AG04450 (cell line): ENCODE measurements around the gene BEAN1. TPM values are rescaled to one million over a fixed set of nuclear protein-coding genes. Genes with fewer than 3 reads are reported as not detected.

ENCODE experiments used
- CTCF ChIA-PET: fragments of 300-600, 350-600 bp; formaldehyde crosslinking; extraction: SDS; loops from one replicate; lab custom pipeline; 2022; ENCODE audit warnings: antibody characterized with exemption, inconsistent platforms; lab: Charles Lee
- POLR2A ChIA-PET: fragments of 350-600 bp; formaldehyde crosslinking; extraction: SDS; loops from one replicate; lab custom pipeline; 2021; ENCODE audit warnings: antibody characterized with exemption, inconsistent platforms; lab: Yijun Ruan, JAX
- DNase-seq: peaks from one replicate; pipeline ENCODE4 v3.0.0-alpha.2; 2011; ENCODE audit warnings: low read depth, low spot score
- H3K27ac ChIP-seq: one replicate; pipeline ENCODE4 v1.5.1; 2012; ENCODE audit warnings: low read depth, low read length, control low read depth
- H3K27me3 ChIP-seq: one replicate; pipeline ENCODE4 v1.6.0; 2012; ENCODE audit warnings: low read length; ENCODE audit not compliant: control insufficient read depth, insufficient read depth
- H3K4me3 ChIP-seq: 2 replicates; pipeline ENCODE4 v1.5.1; 2011; ENCODE audit warnings: mild to moderate bottlenecking, low read depth, low read length, control low read depth
- H3K9me3 ChIP-seq: 2 replicates; pipeline ENCODE4 v1.5.1; 2012; ENCODE audit warnings: low read length; ENCODE audit not compliant: control insufficient read depth, insufficient read depth
- polyA plus RNA-seq: library from polyadenylated mRNA; depleted of rRNA; stranded (reverse); fragments of >200 nt; gene quantifications from 2 replicates; pipeline ENCODE4 v1.2.3, GENCODE V29; 2011
- TF ChIP-seq, protein P1 (sequence below): IDR thresholded peaks from 2 replicates; pipeline ENCODE4 v1.5.1; 2011; ENCODE audit warnings: low read depth, low read length, control low read depth, inconsistent platforms

Gene BEAN1
- polyA plus RNA-seq, 1 experiment: not detected

DNA sequence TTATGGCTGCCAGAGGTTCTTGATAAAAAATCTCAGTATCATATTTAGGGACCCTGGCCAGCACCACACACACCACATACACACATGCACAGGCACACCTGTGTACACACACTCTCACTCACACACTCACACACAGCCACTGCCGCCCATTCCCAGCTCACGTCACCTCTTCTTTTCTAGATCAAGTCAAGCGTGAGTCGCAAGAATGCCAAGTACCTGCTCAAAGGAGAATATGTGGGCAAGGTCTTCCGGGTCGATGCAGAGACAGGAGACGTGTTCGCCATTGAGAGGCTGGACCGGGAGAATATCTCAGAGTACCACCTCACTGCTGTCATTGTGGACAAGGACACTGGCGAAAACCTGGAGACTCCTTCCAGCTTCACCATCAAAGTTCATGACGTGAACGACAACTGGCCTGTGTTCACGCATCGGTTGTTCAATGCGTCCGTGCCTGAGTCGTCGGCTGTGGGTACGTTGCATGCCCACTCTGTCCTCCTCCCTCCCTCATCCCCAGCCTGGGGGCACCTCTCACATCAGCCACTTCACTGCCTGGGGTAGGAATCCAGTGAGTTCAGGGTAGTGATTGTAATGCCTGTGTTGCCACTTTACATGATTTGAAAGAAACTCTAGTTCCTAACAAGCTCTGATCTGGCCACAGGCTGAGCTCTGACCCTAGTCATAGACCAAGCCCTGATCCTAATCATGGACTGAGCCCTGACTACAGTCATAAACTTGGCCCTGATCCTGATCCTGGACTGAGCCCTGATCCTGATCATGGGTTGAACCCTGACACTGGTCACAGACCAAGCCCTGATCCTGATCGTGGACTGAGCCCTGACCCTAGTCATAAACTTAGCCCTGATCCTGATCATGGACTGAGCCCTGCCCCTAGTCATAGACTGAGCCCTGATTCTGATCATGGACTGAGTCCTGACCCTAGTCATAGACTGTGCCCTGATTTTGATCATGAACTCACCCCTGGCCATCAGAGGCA is 40.2 kb upstream of the BEAN1 start:
- Histone ChIP-seq H3K27me3 (peaks cover 21% of the 10 kb centered on the region), H3K4me3 (no peak overlapping the region), H3K27ac (no peak overlapping the region), H3K9me3 (no peaks in the 10 kb centered on the region)
- ChIA-PET POLR2A (no interaction called here), CTCF (interaction anchor here (0.9 to 2.2 kb wide), 2 partner anchors 18 to 20 kb away, joined by 3 to 7 read pairs; no protein-coding TSS in a partner anchor)
- TF ChIP-seq, protein P1, sequence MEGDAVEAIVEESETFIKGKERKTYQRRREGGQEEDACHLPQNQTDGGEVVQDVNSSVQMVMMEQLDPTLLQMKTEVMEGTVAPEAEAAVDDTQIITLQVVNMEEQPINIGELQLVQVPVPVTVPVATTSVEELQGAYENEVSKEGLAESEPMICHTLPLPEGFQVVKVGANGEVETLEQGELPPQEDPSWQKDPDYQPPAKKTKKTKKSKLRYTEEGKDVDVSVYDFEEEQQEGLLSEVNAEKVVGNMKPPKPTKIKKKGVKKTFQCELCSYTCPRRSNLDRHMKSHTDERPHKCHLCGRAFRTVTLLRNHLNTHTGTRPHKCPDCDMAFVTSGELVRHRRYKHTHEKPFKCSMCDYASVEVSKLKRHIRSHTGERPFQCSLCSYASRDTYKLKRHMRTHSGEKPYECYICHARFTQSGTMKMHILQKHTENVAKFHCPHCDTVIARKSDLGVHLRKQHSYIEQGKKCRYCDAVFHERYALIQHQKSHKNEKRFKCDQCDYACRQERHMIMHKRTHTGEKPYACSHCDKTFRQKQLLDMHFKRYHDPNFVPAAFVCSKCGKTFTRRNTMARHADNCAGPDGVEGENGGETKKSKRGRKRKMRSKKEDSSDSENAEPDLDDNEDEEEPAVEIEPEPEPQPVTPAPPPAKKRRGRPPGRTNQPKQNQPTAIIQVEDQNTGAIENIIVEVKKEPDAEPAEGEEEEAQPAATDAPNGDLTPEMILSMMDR: no peak
- DNase-seq: no peak

DNA sequence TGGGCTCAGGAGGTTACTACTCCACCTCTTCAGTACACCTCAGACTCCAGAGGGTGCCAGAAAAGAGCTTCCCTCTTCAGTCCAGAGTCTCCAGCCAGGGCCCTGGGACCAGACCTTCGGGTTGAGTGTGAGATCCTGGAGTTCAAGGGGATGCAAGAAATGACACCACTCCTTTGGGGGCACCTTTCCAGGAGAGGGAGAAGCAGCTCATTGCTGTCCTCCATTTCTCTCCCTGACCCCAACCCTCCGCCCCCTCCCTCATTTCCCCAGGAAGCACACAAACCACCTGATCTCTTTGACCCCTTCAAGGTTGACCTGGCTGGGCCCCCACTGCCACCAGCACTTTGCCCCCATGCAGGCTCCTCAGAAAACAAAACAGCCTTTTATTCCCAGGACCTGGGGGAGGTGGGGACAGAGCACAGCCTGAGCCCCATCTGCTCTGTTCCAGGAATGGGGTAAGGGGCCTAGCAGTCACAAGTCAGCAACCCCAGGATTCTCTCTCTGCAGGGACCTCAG is 39.2 kb upstream of the BEAN1 start:
- Histone ChIP-seq H3K4me3 (no peak overlapping the region), H3K9me3 (no peaks in the 10 kb centered on the region), H3K27me3 (peaks cover 21% of the 10 kb centered on the region), H3K27ac (no peak overlapping the region)
- CTCF ChIA-PET: no interaction called here
- DNase-seq: no peak
- TF ChIP-seq, protein P1: no peak
- POLR2A ChIA-PET: no interaction called here

DNA sequence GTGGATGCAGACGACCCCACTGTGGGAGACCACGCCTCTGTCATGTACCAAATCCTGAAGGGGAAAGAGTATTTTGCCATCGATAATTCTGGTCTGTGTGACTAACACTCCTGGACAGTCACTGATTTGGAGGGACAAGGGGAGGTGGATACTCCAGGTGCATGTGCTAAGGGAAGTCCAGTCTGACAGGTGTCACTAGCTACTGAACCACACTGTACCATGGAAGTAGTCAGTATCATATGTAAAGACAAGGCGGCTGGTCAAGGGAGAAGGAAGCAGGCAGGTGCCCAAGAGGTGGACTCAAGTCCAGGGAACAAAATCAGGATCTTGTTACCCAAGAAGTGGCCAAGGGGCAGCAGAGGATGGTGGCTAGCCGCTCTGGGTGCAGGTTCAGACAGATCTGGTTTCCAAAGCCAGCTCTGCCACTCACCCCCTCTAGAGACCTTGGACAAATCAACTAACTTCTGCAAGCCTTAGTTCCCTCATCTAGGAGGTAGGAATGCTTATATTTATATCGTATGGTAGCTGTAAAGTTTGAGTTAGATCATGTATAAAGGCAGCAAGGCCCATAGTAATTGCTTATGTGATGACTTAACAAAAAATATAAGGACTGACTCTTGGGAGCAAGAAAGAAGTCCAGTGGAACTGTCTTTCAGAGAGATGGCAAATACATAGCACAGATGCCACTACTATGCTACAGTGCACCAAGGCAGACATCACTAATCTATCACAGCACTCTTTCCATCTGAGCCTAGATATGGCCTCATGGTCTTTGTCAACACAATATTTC is 38.5 kb upstream of the BEAN1 start:
- Histone ChIP-seq H3K4me3 (no peak overlapping the region), H3K27me3 (peaks cover 23% of the 10 kb centered on the region), H3K27ac (no peak overlapping the region), H3K9me3 (no peaks in the 10 kb centered on the region)
- no peak for DNase-seq
- ChIA-PET POLR2A (no interaction called here), CTCF (interaction anchor here (0.5 kb wide), 1 partner anchor 21 kb away, joined by 3 read pairs; no protein-coding TSS in a partner anchor)
- TF ChIP-seq, protein P1: no peak

DNA sequence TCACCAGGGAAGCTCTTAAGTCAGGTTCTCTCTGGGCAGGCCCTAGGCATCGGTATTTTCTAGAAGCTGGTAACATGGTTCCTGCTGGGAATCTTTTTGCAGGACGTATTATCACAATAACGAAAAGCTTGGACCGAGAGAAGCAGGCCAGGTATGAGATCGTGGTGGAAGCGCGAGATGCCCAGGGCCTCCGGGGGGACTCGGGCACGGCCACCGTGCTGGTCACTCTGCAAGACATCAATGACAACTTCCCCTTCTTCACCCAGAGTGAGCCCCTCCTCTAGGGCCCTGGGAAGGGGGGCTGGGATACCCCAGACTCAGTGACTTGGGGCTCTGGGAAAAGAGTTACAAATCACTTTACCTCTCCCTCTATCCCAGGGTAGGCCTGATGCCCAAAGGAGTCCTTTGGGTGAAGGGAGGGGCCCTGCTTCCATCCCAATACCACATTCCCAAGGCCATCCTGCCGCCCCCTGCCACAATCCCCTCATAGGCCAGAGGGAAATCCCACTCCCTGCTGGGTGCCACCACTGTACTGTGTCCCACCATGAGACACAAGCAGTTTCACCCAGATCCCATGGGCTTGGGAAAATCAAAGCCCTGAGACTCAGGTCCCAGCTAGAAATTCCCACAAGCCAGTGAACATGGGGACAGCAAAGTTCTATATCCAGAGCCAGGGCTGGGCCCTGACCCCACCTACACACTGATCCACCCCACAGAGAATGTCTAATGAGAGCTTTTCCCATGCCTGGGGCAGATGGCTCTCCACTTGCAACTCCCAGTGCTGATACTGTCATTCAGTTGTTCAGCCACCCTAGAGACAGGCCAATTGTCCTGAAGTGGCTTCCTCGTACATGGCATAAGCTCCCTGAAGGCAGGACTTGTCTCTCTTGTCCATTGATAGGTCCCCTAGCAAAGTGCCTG is 37.6 kb upstream of the BEAN1 start:
- Histone ChIP-seq H3K27me3 (peaks cover 23% of the 10 kb centered on the region), H3K27ac (no peak overlapping the region), H3K4me3 (no peak overlapping the region), H3K9me3 (no peaks in the 10 kb centered on the region)
- TF ChIP-seq, protein P1: no peak
- ChIA-PET POLR2A (no interaction called here), CTCF (interaction anchor here (1.3 kb wide), 1 partner anchor 16 kb away, joined by 4 read pairs; no protein-coding TSS in a partner anchor)
- DNase-seq: no peak
